NCI-H2107 treated with DMSO at 0.1 percent for 48 hours (cell line): ENCODE measurements around the gene MATK.

Source experiments
- DNase-seq: peaks from one replicate; lab custom pipeline; 2025; ENCODE audit not compliant: unreplicated experiment; lab: John Stamatoyannopoulos, UW

Gene MATK

DNA sequence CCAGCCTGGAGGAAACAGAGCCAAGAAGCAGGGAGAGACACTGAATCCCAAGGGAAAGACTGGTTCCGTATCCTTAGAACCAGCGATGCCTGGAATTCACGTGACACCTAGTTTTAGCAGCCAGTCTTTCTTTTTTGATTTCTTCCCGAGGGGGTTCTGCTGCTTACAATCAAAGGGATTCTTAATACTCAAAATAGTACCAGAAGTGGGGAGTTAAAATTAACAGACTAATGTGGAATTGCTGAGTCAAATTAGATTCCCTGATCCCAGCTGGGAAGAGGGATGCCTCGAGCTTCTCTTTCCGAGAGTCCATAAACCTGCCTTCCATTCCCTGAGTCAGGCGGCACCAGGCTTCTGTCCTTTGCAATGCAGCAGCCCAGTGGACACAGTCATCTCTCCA lies 4.8 kb upstream of the MATK start:
- no peak for DNase-seq

DNA sequence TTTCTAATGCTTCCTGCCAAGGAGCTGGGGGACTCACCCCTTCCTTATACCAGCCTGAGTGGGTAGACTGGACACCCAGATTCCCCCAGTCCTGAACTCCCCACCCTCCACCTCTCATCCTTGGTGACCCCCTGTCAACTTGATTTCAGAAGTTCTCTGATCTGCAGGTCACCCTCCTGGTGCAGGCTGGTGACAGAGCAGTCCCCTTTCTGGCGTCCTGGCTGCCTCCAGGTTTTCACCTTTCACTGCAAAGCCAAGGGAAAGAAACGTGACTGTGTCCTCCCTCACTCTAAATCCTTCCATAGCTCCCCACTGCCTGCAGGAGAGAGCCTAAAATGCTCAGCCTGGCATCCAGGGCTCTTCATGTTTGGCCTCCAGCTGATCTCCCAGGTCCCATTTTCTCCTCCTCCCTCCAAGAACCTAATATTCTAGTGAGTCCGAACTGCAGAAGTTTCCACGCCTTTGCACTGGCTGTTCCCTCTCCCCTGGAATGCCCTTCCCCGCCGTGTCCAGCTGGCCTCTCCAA lies 4.1 kb upstream of the MATK start:
- DNase-seq = no peak

DNA sequence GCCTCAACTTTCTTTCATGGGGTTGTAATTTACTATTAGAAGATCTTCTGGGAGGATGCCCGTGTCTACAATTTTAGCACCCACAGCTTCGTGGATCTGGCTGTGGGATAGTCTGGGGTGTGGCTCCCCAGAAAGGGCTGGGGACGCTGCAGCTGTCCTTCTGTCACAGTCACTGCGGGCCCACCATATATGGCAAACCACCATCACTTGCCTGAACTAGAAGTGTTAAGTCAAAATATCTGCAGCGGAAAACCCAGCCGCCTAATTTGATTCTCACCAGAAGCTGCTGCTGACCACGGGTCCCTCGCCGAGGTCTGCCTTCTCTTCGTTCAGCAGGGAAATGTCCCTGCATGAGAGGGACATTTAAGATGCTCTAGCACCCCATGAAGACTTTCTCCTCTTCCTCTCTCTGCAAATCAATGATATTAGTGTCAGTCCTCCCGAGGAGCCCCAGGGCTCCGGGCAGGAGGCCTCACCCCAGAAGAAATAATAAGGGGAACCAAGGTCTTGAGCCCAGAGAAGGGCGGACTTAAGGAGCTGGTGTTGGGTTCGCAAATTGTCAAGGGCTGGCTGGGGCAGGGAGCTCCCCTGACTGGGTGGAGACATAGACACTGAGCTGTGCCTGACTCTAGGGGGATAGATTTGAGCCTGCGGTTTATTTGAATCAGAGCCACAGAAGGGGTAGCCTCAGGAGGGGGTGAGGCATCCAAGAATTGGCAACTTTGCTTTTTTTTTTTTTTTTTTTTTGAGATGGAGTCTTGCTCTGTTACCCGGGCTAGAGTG lies 3.0 kb upstream of the MATK start:
- DNase-seq = no peak

GRCh38 chr19:3785451-3785937 lies 687 bp downstream of the MATK start:
- DNase-seq = no peak

- DNase-seq = no peak
These were observed 1.4 kb downstream of the MATK start for GRCh38 chr19:3784607-3785450.

- no peak for DNase-seq
These were observed 2.3 kb downstream of the MATK start for GRCh38 chr19:3783660-3784584.

- no peak for DNase-seq
These were observed 3.3 kb downstream of the MATK start for GRCh38 chr19:3782903-3783302.

GRCh38 chr19:3782330-3782729 lies 3.9 kb downstream of the MATK start:
- no peak for DNase-seq

- DNase-seq = no peak
These were observed 4.6 kb downstream of the MATK start for GRCh38 chr19:3781603-3782002.

DNA sequence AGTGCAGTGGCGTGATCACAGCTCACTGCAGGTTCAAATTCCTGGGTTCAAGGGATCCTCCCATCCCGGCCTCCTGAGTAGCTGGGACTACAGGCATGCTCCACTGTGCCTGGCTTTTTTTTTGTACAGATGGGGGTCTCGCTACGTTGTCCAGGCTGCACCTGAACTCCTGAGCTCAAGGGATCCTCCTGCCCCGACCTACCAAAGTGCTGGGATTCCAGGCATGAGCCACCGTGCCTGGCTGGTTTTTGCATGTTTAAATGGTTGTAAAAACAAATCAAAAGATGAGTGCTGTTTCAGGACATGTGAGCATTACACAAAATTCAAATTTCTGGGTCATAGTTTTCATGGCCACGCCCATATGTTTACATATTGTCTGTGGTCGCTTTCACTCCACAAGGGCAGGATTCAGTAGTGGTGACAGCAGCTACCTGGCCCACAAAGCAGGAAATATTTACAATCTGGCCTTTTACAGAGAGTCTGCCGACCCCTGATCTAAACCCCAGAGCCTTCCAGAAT lies 5.3 kb downstream of the MATK start:
- no peak for DNase-seq

GRCh38 chr19:3778899-3779723 lies 7.1 kb downstream of the MATK start:
- no peak for DNase-seq

DNA sequence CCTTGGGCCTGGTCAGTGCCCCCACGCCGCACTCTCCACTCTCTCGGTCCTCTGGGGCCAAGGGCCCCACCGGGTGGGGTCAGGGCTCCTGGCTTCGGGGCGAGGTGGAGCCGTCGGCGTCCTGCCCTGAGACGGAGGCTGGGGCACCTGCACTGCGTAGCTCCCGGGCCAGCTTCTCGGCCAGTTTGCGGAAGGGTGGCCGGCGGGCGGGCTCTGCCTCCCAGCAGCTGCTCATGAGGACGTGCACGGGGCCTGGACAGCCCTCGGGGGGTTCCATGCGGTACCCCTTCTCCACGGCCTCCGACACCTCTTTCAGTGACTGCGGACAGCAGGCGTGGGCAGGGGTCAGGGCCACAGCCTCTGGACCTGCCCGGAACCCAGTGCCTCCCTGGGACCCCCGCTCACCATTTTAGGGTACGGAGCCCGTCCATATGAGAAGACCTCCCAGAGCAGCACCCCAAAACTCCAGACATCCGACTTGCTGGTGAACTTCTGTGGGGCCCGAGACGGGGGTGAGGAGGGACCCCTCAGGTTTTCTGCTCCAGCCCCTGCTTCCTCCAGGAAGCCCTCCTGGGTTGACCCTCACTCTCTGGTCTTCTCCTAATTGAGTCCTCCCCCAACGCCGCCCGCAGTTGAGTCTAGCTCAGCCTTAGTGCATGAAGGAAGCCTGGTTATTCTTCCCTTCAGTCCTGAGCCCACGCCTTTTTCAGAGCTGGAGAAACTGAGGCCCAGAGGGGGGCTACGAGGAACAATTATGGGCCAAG lies 7.9 kb downstream of the MATK start:
- DNase-seq = no peak

- no peak for DNase-seq
These were observed 9.6 kb downstream of the MATK start for GRCh38 chr19:3776479-3777040.

DNA sequence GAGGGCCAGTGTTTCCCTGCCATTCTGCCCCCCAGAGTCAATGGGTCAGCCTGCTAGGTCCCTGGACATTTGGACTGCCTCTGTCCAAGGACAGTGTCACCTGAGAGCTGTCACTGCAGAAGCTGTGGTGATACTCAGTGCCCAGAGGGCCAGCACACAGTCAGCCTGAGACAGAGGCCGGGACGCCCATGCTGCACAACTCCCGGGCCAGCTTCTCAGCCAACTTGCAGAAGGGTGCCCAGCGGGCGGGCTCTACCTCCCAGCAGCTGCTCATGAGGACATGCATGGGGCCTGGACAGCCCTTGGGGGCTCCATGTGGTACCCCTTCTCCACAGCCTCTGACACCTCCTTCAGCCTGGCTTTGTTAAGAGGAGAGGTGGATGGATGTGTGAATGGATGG lies 10.3 kb downstream of the MATK start:
- no peak for DNase-seq

GRCh38 chr19:3775374-3775711 lies 10.8 kb downstream of the MATK start:
- no peak for DNase-seq

DNA sequence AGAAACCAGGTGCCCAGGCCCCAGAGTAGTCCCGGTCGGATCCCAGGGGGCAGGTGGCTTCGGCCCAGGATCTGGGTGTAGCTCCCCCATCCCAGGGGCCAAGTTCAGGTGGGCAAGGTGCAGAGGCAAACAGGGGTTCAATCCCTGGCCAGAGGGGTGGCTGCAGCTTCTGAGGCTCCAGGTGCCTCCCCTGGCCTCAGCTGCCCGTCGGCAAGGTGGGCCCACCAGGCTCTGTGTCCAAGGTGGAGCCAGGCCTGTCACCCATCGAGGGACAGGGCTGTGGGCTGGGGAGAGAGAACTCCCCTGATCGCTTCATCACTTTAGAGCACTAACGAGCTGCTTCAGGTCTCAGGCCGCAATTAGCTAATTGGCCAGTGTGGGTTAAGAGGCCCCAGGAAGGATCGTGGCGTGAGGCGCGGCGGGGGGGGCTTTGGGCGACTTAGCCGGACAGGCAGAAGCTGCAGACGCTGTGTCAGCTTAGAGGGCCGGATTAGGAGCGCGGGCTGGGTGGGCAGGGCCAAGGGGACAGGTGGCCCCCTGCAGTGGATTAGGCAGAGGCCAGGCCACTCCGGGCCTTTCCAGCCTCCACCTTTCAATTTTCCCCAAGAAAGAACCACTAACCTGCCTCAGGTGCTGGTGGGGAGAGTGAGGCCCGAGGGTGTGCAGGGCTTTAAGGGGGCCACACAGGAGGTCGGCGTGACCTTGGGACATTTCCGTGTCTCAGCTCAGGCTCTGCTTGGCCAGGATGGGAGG lies 11.4 kb downstream of the MATK start:
- DNase-seq = no peak

DNA sequence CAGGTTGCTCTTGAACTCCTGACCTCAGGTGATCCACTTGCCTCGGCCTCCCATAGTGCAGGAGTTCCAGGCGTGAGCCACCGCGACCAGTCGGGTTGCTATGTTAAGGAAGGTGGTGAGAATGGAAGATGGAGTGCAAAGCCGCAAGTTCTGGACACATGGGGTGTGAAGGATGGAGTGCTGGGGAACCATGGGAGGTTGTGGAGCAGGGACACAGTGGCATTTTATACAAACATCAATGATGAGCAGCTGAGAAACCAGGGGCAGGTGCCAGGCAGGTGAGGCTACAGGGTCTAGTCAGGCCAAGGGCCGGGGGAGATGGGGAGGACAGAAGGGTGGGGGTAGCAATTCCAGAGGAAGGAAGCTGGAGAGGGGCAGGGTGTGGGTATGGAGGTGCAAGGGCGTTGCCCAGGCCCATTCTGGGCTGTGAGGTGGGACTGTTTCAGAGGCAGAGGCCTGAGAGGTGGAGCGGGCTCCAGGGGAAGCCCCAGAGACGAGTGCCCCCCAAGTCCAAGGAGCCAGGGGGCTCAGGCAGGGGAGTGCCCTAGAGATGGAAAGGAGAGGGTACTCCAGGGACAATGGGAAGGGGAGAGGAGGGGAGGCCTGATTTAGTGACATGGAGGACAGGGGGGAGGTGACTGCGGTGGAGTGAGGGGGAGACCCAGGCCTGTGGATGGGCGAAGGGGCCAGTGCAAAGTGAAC lies 12.2 kb downstream of the MATK start:
- DNase-seq = no peak
